ENCODE measurements around the gene CCR2. TPM values are rescaled to one million over a fixed set of nuclear protein-coding genes. Genes with fewer than 3 reads are reported as not detected.

CCR2 gene
- total and polyA plus RNA-seq, 2 of the 4 experiments (the other 2 are of a cell fraction), result not detected

DNA sequence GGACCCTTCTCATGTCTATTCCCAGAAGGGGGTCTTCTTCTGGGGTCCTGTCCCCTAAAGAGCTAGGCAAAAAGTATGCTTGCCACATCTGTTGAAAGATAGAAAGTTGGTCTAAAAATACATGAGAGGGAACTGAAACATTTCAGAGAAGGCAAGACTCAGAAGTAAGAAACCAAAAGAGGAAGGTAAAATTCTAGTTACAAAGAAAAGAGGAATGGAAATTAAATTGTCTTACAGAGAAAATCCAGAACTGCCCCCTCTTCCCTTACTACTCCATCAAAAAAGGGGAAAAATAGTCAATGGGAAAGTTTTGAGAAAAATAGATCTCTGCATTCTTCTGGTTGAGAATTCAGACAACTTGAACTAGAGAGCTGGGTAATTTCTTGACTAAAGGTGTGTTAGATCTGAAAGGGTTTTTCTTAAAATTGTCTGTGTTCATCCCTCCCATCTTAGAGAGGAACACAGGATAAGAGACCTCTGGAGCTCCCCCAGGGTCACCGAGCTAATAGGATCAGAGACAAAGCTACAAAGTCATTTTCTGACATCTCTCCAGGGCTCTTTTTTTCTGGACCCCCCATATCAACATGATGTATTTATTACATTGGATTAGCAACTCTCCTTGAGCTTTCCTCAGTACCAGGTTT lies 32.3 kb upstream of the CCR2 start:
- no peak overlapping the region for H3K4me3 ChIP-seq (ENCODE audit: insufficient read depth, low read depth, low read length)
- H3K4me1 ChIP-seq (ENCODE audit: control insufficient read depth, insufficient read depth, low read length), result no peaks in the 10 kb centered on the region
- H3K56ac ChIP-seq (ENCODE audit: extremely low read depth, insufficient read depth, low read length), result no peak overlapping the region
- no peak overlapping the region for H2BK5ac ChIP-seq (ENCODE audit: low read depth, low read length, poor library complexity, severe bottlenecking)
- H4K20me1 ChIP-seq (ENCODE audit: insufficient read depth, low read length), result no peaks in the 10 kb centered on the region
- in situ Hi-C loops (cut with MboI; ENCODE audit: low sequenced_read_pairs), result no loop called here
- H3K9ac ChIP-seq (ENCODE audit: low read depth, low read length), result no peak overlapping the region
- TF ChIP-seq MAFK (IDR thresholded peaks at IDR 0.05; ENCODE audit: low read depth, low read length) (no peak), NFE2L2 (IDR thresholded peaks at IDR 0.05; ENCODE audit: low read depth, low read length) (no peak), MXI1 (IDR thresholded peaks at IDR 0.05; ENCODE audit: borderline replicate concordance, low read depth, low read length) (no peak), FOS (IDR thresholded peaks at IDR 0.05; ENCODE audit: low read depth, low read length) (no peak), CHD1 (IDR thresholded peaks at IDR 0.05; ENCODE audit: low read depth, low read length) (no peak), RAD21 (IDR thresholded peaks at IDR 0.05; ENCODE audit: low read length) (no peak), BHLHE40 (IDR thresholded peaks at IDR 0.05; ENCODE audit: low read depth, low read length) (no peak), RCOR1 (IDR thresholded peaks at IDR 0.05; ENCODE audit: insufficient replicate concordance, low read length) (no peak)
- TF ChIP-seq, protein P1, sequence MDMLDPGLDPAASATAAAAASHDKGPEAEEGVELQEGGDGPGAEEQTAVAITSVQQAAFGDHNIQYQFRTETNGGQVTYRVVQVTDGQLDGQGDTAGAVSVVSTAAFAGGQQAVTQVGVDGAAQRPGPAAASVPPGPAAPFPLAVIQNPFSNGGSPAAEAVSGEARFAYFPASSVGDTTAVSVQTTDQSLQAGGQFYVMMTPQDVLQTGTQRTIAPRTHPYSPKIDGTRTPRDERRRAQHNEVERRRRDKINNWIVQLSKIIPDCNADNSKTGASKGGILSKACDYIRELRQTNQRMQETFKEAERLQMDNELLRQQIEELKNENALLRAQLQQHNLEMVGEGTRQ (IDR thresholded peaks at IDR 0.05; ENCODE audit: low read depth, low read length), result no peak
- no peak overlapping the region for H3K18ac ChIP-seq (ENCODE audit: low read depth, low read length)
- no peak overlapping the region for H3K14ac ChIP-seq (replicated peaks; ENCODE audit: low read depth, low read length)
- H2BK15ac ChIP-seq (ENCODE audit: low read depth, low read length), result no peak overlapping the region
- H3K4ac ChIP-seq (ENCODE audit: low read depth, low read length), result no peak overlapping the region
- intact Hi-C loops (cut with micrococcal nuclease), result no loop called here
- H4K8ac ChIP-seq (ENCODE audit: low read depth in 2 of 2, low read length in 2 of 2), result no peak overlapping the region
- H2BK120ac ChIP-seq (ENCODE audit: low read depth, low read length), result no peak overlapping the region
- H3K36me3 ChIP-seq (ENCODE audit: control insufficient read depth, insufficient read depth, low read length), result no peaks in the 10 kb centered on the region
- H3K79me1 ChIP-seq (ENCODE audit: low read depth in 1 of 2, low read length in 2 of 2), result no peaks in the 10 kb centered on the region
- H3K23ac ChIP-seq (ENCODE audit: low read depth, low read length), result no peak overlapping the region
- no peak overlapping the region for H4K91ac ChIP-seq (ENCODE audit: insufficient read depth, low read depth, low read length)
- H3K27me3 ChIP-seq (ENCODE audit: control insufficient read depth, insufficient read depth, low read length), result peaks cover 3% of the 10 kb centered on the region; the same call in 1 of the 2 replicates
- POLR2A ChIA-PET (ENCODE audit: unreplicated experiment), result no interaction called here
- H3K27ac ChIP-seq (ENCODE audit: insufficient read depth, low read length), result no peak overlapping the region
- no peaks in the 10 kb centered on the region for H3K9me1 ChIP-seq (ENCODE audit: insufficient read depth, low read length)
- no peak overlapping the region for H2AK9ac ChIP-seq (replicated peaks; ENCODE audit: low read depth, low read length, poor library complexity)
- no peak overlapping the region for H4K5ac ChIP-seq (ENCODE audit: low read depth, low read length)
- H2BK20ac ChIP-seq (ENCODE audit: low read depth, low read length), result no peak overlapping the region
- CTCF ChIA-PET, result no interaction called here
- DNase-seq (no peak), ATAC-seq (ENCODE audit: low read depth) (no peak)
- H3K9me3 ChIP-seq (ENCODE audit: control insufficient read depth, insufficient read depth, low read length), result no peaks in the 10 kb centered on the region; the same call in 1 of the 2 replicates
- no peak overlapping the region for H3K4me2 ChIP-seq (ENCODE audit: low read depth, low read length)
- no TSS peak for BruUV-seq (replicated peaks)
- dilution Hi-C loops (cut with HindIII; ENCODE audit: low sequenced_read_pairs, unreplicated experiment), result no loop called here
- WGBS, 2 experiments (ENCODE audit: extremely low coverage in 2 of 2, insufficient read length in 1 of 2), result no CpG with 5 or more reads among the region's 1 CpG
- no peak overlapping the region for H2AFZ ChIP-seq (replicated peaks; ENCODE audit: low read length, poor library complexity)
- no peak overlapping the region for H2AK5ac ChIP-seq (ENCODE audit: low read depth, low read length)
